Mucosa of rectum (tissue), 2 donors: ENCODE data around the gene STAC3.

Experiments
- H3K27ac ChIP-seq, 2 donors: one replicate each; pipeline ENCODE4 v1.7.0; 2013; ENCODE audit warnings: inconsistent platforms in 2 of 2, low read depth in 2 of 2, low read length in 2 of 2
- H3K27me3 ChIP-seq, 2 donors: one replicate each; pipeline ENCODE4 v1.7.0; 2013; ENCODE audit warnings: low read length in 2 of 2; ENCODE audit not compliant: control insufficient read depth in 2 of 2, insufficient read depth in 2 of 2
- H3K36me3 ChIP-seq, 2 donors: one replicate each; pipeline ENCODE4 v1.7.0; 2013; ENCODE audit warnings: low read length in 2 of 2; ENCODE audit not compliant: control insufficient read depth in 2 of 2, insufficient read depth in 2 of 2
- H3K4me1 ChIP-seq, 2 donors: one replicate each; pipeline ENCODE4 v1.7.0; 2013; ENCODE audit warnings: low read length in 2 of 2, mild to moderate bottlenecking in 1 of 2; ENCODE audit not compliant: control insufficient read depth in 2 of 2, insufficient read depth in 2 of 2
- H3K4me3 ChIP-seq, 2 donors: one replicate each; pipeline ENCODE4 v1.7.0; 2013; ENCODE audit warnings: low read length in 2 of 2
- H3K9ac ChIP-seq, 2 donors: one replicate each; pipeline ENCODE4 v1.7.0; 2013; ENCODE audit warnings: low read length in 2 of 2, low read depth in 1 of 2, mild to moderate bottlenecking in 1 of 2
- H3K9me3 ChIP-seq, 2 donors: one replicate each; pipeline ENCODE4 v1.7.0; 2013; ENCODE audit warnings: low read length in 2 of 2; ENCODE audit not compliant: control insufficient read depth in 2 of 2
- donor health status: healthy.
- donor health status: Normal muscosa, but diverticular disease.

STAC3 gene

DNA sequence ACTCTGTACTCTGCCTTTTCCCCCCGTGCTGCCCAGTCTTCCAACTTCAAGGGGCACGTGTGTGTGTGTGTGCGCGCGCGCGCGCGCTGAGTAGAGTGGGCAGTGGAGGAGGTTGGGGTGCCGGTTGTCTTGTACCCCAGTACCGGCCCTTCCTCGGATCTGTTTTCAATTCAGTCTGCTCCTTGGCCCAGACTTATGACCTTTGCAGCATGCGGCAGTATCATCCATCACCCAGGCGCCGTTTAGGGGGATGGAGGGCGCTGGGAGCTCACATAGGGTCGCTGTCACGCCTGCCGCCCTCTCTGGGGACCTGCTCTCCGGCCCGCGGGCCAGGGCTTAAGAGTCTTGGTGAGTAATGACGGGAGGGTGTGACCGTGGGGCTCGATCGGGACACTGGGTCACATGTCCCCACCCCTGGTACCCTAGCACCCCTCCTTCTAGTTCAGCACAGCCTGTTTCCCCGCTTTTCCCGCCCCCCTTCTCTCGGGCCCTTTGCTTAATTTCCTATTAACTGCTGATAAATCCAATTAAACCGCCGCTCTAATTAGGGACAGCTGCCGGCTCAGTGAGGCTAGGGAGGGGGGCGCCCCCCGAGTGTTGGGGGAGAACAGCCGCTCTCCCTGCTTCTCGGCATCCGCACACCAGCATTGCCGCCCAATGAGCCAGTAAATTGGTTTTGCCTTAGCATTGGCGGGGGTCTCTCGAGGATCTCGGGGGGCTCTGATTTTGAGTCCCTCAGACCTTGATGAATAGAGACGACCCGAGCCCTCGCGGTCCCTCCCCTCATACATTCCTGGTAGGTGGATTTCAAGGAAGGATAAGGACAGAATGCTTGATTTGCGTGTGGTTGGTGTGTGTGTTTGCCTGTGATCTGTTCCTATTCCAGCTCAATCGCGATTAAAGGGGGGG is 9.3 kb downstream of the STAC3 start:
- H3K9ac ChIP-seq = no peak overlapping the region
- peak overlapping the region in 1 of 2 donors; percentile 26 for H3K4me3 ChIP-seq
- H3K27me3 ChIP-seq = peaks cover 42 to 47% of the 10 kb centered on the region in 2 donors
- H3K9me3 ChIP-seq = no peaks in the 10 kb centered on the region
- no peaks in the 10 kb centered on the region for H3K36me3 ChIP-seq
- H3K4me1 ChIP-seq = peaks cover 36 to 52% of the 10 kb centered on the region in 2 donors
- no peak overlapping the region for H3K27ac ChIP-seq

DNA sequence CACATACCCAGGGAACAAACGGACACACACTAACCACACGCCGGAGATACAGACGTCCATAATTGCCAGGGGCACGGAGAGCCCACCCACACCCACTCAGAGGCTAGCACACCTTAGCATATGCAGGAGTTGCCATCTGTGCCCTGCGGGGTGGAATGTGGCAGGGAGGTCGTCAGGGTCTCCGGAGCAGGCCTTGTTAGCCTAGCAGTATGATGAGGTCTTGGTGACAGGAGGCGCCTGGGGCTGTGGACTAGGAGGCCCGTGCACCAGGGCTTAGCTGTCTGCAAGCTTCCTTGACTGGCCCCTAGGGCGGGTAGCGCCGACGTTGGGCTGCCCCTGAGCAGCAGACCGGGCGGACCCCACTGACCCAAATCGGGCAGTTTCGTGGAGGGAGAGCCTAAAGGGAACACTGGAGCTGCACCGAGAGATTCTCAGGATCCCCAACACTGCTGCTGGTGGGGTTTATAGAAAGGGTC is 10.0 kb downstream of the STAC3 start:
- Histone ChIP-seq H3K27me3 (peaks cover 49 to 50% of the 10 kb centered on the region in 2 donors), H3K27ac (peak overlapping the region in 1 of 2 donors; percentile 43), H3K4me3 (peak overlapping the region; percentile 52 to 65), H3K9me3 (no peaks in the 10 kb centered on the region), H3K4me1 (peaks cover 36 to 52% of the 10 kb centered on the region in 2 donors), H3K9ac (peak overlapping the region in 1 of 2 donors; percentile 24), H3K36me3 (no peaks in the 10 kb centered on the region)

DNA sequence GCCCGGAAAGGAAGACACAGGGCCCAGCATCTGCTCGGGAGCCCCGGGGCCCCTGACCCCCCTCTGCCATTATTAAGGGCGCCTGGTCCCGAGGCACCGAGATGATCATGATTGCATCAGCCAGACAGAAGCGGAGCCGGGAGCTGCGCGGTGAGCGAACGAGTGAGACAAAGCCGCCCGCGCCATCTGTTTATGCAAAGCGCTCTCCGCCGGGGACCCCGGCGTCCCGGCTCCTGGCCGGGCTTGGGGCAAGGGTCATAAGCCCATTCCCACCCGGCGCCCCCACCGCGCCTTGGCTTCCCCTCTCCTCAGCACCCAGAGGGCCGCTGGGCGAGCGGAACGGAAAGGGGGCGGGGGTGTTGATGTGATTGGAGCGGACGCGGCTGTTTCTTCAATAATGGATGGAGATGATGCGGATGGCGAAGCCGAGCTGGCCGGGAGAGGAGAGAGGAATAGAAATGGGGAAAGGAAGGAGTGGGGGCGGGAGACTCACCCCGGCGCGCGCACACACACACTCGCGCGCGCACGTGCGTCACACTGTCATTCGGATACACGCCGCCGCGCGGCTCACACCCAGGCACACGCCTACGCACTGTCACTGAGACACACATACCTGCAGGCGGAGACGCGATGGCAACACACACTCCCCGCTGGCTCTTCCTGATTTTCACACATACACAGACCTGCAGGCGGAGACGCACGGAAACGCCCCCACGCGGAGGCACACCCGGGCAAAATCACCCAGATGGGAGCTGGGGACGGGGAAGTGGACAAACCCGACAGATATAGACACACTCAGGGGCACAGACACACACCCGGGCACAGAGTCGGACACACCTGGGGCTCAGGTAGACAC is 10.7 kb downstream of the STAC3 start:
- Histone ChIP-seq H3K27me3 (peaks cover 52 to 55% of the 10 kb centered on the region in 2 donors), H3K4me3 (peak overlapping the region; percentile 52 to 65), H3K4me1 (peaks cover 36 to 52% of the 10 kb centered on the region in 2 donors), H3K9ac (peak overlapping the region in 1 of 2 donors; percentile 24), H3K9me3 (no peaks in the 10 kb centered on the region), H3K36me3 (no peaks in the 10 kb centered on the region), H3K27ac (peak overlapping the region in 1 of 2 donors; percentile 43)

DNA sequence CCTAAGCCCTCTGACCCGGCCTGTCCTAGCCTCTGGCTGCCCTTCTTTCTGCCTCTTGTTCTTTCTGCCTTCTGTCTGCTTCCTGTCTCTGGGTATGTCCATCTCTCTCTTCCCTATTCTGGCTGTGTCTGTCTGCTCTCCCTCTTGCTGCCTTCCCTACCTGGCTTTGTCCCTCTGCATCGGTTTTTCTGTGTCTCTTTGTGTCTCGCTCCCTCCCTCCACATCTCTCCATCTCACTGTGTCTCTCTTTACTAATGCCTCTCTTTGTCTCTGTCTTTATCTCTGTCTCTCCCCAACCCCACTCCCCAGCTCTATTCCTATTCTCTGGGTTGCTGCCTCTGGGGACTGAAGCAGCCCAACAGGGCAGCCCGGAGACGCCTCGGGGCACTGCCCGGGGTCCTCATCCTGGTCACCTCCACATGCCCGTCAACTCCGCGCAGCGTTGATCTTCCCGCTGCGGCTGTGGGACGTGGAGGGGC is 11.4 kb downstream of the STAC3 start:
- peak overlapping the region; percentile 60 to 65 for H3K4me3 ChIP-seq
- no peaks in the 10 kb centered on the region for H3K36me3 ChIP-seq
- no peak overlapping the region for H3K27ac ChIP-seq
- H3K9ac ChIP-seq = no peak overlapping the region
- no peaks in the 10 kb centered on the region for H3K9me3 ChIP-seq
- peaks cover 52 to 58% of the 10 kb centered on the region in 2 donors for H3K27me3 ChIP-seq
- peaks cover 36 to 52% of the 10 kb centered on the region in 2 donors for H3K4me1 ChIP-seq

DNA sequence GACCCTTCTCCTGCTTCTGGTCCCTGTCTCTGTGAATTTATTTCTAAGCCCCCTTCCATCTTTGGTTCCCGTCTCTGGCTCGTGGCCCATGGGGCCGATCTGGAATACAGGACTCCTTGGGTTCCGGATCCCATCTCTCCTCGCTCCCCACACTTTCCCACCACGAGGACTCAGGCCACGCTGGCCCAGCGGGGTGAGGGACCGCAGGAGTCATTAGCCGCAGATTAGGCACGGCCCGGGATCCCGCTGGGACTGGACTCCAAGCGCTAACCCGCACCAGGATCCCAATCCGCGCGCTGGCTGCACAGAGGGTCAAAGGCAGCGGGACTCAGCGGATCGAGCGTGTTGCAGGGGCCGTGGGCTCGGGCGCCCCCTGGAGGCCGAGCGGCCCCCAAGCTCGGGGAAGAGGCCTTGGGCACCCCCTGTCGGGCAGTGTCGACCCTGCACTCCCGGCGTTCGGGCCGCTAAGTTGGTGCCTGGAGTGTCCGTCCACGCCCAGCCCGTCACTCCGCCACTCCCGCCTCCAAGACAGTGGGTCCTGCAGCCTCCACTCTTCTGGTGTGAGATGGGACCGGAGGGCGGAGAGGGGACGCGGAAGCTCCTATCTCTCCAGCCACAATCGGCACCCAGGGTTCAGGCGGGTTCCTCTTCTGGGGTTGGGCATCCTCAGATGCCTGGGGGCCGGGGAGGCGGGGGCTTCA is 12.0 kb downstream of the STAC3 start:
- H3K27ac ChIP-seq = no peak overlapping the region

DNA sequence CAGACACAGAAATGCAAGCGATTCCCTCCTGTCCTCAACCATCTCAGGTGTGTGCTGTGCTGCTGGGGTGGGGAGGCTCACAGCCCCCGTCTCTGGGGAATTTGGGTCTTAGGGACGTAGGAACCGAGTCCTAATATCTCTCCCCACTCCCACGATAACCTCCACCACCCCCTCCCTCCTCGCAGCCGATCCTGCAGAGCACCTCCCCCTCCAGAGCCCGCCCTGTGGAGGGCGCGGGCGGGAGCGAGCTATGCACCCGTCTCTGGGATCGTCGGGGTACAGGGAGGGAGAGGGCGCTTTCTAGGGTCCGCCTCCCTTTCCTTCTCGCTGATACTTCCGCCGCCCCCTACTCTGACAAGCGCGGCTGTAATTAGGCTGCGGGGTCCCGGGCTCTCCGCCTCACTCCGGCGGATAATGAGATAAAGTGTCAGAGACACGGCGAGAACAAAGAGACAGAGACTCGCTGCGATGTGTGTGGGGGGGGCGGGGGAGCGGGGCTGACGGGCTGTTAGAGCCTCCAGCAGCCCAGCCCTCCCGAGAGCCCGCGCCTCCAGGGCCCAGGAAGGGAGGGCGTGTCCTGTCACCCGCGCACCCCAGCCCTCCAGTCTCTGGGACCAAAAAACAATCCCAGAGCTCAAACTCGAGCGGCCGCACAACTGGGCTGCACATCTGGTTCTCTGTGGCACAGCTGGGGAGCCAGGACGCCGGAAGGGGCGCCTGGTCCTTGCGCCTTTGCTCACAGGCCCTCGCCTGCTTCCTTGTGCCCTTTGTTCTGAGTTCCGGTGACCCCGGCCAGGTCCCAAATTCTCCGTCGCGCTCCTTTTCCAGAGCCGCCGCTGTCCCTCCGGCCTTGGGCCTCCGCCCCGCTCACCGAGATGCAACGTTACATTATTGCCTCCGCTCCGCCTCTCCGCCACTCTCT is 12.8 kb downstream of the STAC3 start:
- no peak overlapping the region for H3K27ac ChIP-seq
- peaks cover 13% of the 10 kb centered on the region in 2 donors for H3K36me3 ChIP-seq
- peak overlapping the region; percentile 60 to 69 for H3K4me3 ChIP-seq
- peak overlapping the region; percentile 26 to 47 for H3K9ac ChIP-seq
- H3K9me3 ChIP-seq = no peaks in the 10 kb centered on the region
- H3K4me1 ChIP-seq = peaks cover 35 to 51% of the 10 kb centered on the region in 2 donors
- H3K27me3 ChIP-seq = peaks cover 46 to 58% of the 10 kb centered on the region in 2 donors

More for the DNA sequence above, 12.0 kb downstream of the STAC3 start:
- Histone ChIP-seq H3K4me1 (peaks cover 36 to 52% of the 10 kb centered on the region in 2 donors), H3K36me3 (peaks cover 5% of the 10 kb centered on the region in 2 donors), H3K9ac (peak overlapping the region; percentile 26 to 47), H3K4me3 (peak overlapping the region; percentile 60 to 69), H3K9me3 (no peaks in the 10 kb centered on the region), H3K27me3 (peaks cover 49 to 58% of the 10 kb centered on the region in 2 donors)

DNA sequence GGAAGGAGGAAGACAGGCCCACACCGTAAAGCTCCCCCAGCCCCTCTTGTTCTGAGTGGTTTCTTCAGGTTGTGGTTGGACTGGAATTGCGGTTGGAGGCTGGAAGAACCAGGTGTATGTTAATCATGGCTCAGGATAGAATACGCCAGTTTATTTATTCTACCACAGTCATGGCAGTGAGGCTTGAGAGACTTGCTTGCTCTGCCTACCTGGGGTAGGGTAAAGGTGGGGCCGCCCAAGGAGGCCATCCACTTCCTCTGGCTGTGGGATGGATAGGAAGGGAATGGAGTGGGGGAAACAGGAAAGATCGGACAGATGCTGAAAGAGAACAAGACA is 13.4 kb downstream of the STAC3 start:
- Histone ChIP-seq H3K4me3 (no peak overlapping the region), H3K27ac (no peak overlapping the region), H3K9ac (no peak overlapping the region), H3K27me3 (peaks cover 44 to 51% of the 10 kb centered on the region in 2 donors), H3K9me3 (no peaks in the 10 kb centered on the region), H3K4me1 (peaks cover 30 to 45% of the 10 kb centered on the region in 2 donors), H3K36me3 (peaks cover 18 to 19% of the 10 kb centered on the region in 2 donors)

DNA sequence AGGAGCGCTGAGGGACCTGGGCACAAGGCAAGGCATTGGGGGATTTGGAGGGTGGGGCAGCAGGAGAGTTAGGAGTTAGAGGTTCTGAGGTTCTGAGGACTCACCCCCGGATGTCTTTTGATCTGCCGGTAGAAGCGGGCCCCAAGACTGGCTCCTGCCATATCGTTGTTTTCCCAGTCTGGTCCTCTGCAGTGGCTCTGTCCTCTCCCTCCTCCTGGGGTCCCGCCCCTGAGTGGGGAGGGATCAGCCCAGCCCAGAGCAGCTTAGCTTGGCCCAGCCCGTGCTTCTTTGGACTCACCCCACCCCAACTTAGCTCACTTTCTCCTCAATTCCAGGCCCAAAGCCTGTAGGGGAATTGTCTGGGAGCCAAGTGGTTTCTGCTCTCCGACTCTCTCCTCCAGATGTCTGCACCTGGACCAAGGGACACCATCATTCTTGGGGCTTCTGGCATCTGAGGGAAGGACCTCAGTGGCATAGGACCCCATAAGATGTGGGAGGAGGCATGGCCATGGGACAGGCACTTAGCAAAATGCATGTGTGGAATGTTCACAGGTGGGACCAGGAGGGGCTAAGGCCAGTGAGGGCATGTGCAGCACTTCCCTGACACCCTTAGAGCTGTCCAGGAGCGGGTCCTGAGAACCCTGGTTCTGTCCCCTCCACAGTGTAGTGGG is 13.9 kb downstream of the STAC3 start:
- H3K36me3 ChIP-seq = peaks cover 22 to 23% of the 10 kb centered on the region in 2 donors
- no peak overlapping the region for H3K4me3 ChIP-seq
- H3K27me3 ChIP-seq = peaks cover 41 to 46% of the 10 kb centered on the region in 2 donors
- H3K27ac ChIP-seq = no peak overlapping the region
- peaks cover 28 to 40% of the 10 kb centered on the region in 2 donors for H3K4me1 ChIP-seq
- no peaks in the 10 kb centered on the region for H3K9me3 ChIP-seq
- H3K9ac ChIP-seq = no peak overlapping the region
